ENCODE measurements around the gene PGBD1.
"Not testable (repeated sequence)": the region's sequence is repeated elsewhere in the genome, so short reads cannot be mapped to it uniquely, and the experiment has no call there.

The PGBD1 gene

DNA sequence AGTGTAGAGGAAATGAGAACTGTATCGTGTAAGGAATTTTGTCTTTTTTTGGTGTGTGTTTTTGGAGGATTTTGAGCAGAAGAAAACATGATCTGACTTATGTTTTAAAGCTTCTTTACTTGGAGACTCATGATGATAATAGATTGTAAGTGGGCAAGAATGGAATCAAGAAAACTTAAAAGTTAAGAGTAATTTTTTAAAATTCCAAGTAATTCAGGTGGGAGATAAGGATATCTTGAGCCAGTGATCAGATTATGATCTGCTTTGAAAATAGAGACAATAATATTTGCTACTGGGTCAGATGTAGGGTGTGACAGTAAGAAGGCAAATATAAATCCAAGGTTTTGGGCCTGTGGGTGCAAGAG is 13.7 kb upstream of the PGBD1 start:
- no peak for DNase-seq (ENCODE audit: low spot score)

DNA sequence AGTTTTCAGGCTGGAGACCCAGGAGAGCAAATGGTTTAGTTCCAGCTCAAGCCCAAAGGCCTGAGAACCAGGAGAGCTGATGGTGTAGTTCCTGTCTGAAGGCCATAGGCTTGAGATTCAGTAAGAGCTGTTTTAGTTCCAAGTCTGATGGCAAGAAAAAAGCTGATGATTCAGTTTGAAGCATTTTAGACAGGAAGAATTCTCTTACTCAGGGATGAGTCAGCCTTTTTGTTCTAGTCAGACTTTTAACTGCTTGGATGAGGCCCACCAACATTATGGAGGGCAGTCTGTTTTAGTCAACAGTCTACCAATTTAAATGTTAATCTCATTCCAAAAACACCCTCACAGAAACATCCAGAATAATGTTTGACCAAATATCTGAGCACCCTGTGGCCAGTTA is 11.9 kb upstream of the PGBD1 start:
- DNase-seq (ENCODE audit: low spot score), result no peak

DNA sequence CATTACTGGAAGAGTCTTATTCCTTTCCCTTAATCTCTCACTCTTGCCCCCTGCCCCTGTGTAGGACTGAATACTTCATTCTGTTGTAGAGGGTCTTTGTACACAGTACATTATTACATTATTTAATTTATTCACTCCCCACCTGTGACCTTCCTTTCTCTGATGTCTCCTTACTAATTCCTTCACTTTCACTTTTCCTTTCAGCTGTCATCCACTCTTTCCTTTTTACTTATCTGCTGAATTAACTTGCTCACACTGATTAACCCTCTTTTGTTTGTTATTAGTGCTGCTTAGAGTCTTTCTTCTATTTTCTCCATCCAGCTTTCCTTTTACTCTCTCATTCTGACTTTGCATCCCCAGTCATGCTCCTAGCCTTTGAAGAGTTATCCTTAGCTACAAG is 6.5 kb upstream of the PGBD1 start:
- no peak for DNase-seq (ENCODE audit: low spot score)

GRCh38 chr6:28277746-28278145 is 3.6 kb upstream of the PGBD1 start:
- no peak for DNase-seq (ENCODE audit: low spot score)

GRCh38 chr6:28280595-28281287 is 631 bp upstream of the PGBD1 start:
- DNase-seq (ENCODE audit: low spot score), result no peak

- no peak for DNase-seq (ENCODE audit: low spot score)
Observed at GRCh38 chr6:28282926-28283325, 1.6 kb downstream of the PGBD1 start.

- DNase-seq (ENCODE audit: low spot score), result no peak
Observed at GRCh38 chr6:28291573-28291972, 10.2 kb downstream of the PGBD1 start.

DNA sequence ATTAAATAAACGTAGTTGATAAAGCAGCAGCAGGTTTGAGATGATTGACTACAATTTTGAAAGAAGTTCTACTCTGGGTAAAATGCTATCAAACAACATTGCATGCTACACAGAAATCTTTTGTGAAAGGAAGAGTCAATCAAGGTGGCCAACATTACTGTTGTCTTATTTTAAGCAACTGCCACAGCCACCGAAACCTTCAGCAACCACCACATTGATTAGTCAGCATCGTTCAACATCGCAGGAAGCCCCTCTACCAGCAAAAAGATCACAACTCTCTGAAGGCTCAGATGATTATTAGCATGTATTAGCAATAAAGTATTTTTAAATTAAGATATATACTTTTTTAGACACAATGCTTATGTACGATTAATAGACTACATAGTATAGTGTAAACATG is 14.0 kb downstream of the PGBD1 start:
- no peak for DNase-seq (ENCODE audit: low spot score)

DNA sequence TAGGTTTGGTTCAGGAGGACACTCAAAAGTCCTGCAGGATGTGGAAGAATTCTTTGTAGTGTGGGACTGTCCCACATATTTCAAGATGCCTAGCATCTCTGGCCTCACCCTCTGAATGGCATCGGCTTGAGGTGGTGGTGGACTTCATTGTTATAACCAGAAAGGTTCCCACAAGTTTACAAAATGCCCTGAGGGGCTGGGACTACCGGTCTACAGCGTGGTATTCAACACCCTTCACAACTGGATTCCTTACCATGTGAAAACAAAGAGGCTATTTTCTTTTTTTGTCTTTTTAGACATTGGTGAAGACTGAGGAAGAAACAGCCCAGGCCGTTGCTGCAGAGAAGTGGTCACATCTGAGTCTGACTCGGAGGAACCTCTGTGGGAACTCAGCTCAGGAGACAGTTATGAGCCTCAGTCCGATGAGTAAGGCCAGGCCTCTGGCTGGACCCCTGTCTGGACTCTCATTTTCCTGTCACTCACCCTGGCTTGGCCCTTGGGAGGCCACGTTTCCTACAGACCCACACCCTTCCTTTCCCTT is 15.2 kb downstream of the PGBD1 start:
- DNase-seq (ENCODE audit: low spot score), result no peak

GRCh38 chr6:28303570-28303969 is 22.2 kb downstream of the PGBD1 start:
- no peak for DNase-seq (ENCODE audit: low spot score)

DNA sequence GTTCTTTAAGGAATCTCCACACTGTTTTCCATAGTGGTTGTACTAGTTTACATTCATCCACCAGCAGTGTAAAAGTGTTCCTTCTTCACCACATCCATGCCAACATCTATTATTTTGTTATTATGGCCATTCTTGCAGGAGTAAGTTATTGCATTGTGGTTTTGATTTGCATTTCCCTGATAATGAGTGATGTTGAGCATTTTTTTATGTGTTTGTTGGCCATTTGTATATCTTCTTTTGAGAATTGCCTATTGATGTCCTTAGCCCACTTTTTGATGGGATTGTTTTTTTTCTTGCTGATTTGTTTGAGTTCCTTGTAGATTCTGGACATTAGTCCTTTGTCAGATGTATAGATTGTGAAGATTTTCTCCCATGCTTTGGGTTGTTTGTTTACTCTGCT is 25.0 kb downstream of the PGBD1 start:
- not testable (repeated sequence) for DNase-seq (ENCODE audit: low spot score)

DNA sequence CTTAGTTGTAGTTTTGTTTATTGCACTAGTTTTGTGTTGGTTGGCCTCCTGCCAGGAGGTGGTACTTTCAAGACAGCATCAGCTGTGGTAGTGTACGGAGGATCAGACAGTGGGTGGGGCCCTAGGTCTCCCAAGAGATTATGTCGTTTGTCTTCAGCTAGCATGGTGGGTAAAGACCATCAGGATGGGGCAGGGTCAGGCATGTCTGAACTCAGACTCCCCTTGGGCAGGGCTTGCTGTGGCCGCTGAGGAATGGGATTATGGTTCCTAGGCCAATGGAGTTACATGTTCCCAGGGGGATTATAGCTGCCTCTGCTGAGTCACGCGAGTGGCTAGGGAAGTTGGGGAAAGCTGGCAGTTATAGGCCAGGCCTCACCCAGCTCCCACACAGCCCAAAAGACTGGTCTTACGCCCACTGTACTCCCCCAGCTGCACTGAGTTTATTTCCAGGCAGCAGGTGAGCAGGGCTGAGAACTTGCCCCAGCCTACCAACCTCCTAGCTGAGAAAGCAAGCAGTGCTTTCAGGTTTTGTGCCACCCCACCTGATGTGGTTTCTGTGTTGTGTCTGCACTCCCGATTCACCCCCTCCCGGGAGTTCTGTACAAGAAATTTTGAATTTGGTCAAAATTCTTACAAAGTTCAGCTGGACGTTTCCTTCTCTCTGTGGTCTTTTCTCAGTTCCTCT is 29.9 kb downstream of the PGBD1 start:
- peak; percentile 8 for DNase-seq (ENCODE audit: low spot score)

DNA sequence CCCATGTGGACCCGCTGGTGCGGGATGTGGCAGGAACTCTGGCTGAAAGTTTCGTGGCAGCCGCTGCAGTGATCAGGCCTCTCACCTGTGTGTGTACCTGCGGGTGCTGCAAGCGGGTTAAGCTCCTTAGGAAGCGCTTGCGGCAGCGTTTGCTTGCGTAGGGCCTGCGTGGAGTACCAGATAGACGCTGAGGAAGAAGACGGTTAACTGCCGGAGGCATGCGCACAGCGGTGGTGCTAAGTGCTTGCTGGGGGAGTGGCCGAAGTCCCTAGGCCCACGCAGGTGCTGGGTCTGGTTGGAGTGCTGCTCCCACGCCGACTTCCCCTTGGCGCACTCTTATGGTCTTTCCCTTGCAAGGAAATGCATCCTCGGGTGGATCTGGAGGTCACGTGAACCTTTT is 31.6 kb downstream of the PGBD1 start:
- no peak for DNase-seq (ENCODE audit: low spot score)

DNA sequence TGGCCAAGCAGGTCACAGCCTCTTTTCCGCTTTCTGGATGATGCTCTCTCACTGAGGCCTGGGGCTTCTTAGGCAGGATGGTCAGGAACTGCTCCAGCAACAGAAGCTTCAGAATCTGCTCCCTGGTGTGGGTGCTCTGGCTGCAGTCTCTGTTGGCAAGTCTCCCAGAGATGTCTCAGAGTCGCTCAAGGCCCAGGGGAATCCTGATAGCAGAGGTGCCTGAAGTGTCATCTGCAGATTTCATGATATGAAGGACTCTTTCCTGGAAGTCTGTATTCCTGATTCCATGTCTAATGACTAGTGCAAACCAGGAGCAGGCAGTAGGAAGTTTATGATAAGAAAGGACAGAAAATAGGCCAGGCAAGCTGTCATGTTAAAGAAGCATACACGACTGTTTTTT is 34.3 kb downstream of the PGBD1 start:
- no peak for DNase-seq (ENCODE audit: low spot score)

GRCh38 chr6:28317866-28318265 is 36.5 kb downstream of the PGBD1 start:
- DNase-seq (ENCODE audit: low spot score), result not testable (repeated sequence)

- DNase-seq (ENCODE audit: low spot score), result no peak
Observed at GRCh38 chr6:28322661-28323060, 41.3 kb downstream of the PGBD1 start.

- DNase-seq (ENCODE audit: low spot score), result no peak
Observed at GRCh38 chr6:28323813-28324424, 42.5 kb downstream of the PGBD1 start.

DNA sequence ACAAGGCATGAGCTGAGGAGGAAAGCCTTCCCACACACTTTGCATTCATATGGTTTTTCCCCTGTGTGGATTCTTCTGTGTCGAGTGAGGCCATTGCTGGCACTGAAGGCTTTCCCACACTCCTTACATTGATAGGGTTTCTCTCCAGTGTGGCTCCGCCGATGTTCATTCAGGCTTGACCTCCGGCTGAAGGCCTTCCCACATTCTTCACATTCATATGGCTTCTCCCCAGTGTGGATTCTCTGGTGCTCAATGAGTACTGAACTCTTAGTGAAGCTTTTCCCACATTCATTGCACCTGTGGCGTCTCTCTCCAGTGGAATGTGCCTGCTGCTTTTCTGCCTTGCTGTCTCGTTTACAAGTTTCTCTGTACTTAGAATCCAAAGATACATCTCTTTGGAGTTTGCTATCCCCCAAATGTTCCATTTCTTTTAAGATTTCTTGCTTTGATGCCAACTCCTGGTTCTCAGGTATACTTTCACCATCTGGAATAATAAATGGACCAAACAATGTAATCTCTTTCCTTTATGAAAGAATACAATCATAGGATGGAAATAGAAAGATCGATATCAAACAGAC is 45.1 kb downstream of the PGBD1 start:
- no peak for DNase-seq (ENCODE audit: low spot score)

DNA sequence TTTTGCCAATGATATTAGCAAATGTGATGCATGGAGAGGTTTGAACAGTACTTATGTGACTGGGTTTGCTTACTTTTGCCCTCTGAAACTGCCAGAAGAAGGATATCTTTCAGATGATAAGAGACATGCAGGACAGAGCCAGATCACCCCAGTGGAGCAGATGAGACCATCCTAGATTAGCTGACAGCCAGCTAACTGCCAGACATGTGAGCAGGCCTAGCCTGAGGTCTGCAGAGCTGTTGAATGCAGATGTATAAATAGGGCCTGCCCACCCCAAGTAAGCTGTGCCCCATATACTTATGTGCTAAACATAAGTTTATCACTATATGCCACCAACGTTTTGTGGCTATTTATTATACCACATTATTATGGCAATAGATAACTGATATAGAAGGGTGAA is 48.7 kb downstream of the PGBD1 start:
- no peak for DNase-seq (ENCODE audit: low spot score)

DNA sequence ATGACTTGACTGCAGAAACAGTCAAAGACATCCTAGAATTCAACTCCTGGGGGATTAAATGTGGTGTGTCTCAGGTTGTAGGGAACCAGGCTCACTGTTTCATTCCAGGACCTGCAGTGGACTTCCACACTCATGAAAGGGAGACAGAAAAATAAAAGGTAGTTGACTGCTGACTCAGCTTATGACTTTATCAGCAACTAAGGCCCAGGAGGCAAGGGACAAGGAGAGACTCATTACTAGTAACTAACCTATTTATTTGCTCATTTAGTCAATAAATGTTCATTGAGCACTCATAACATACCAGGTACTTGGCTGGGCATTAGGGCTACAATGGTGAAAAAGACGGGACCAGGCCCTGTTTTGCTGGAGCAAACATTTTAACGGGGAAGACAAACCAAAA is 51.7 kb downstream of the PGBD1 start:
- DNase-seq (ENCODE audit: low spot score), result no peak

DNA sequence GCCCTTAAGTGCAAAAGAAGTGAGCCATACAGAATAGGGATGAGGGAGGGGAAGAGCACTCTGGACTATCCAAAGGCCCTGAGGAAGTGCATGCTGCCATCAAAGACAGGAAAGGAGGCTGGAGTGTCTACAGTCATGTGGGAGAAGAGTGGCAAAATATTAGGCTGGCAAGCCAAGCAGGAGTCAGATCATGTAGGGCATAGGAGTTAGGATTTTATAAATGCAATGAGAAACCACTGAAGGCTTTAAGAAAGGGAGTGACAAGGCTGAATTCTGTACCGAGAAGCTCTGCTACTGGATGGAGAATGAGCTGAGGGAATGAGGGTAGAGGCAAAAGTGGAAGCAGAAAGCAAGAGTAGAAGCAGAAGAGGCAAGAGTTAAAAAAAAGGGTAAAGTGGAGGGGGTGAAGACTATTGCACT is 52.2 kb downstream of the PGBD1 start:
- DNase-seq (ENCODE audit: low spot score), result no peak

GRCh38 chr6:28334286-28335039 is 53.1 kb downstream of the PGBD1 start:
- DNase-seq (ENCODE audit: low spot score), result no peak
